GM10266 (cell line): ENCODE results near the gene ADAMTSL1.

Experiments
- DNase-seq: peaks from one replicate; pipeline ENCODE4 v3.0.0; 2012; ENCODE audit errors: extremely low spot score
- CTCF ChIP-seq: IDR thresholded peaks from 2 replicates; pipeline ENCODE4 v1.5.1; 2012; ENCODE audit warnings: mild to moderate bottlenecking, low read depth; ENCODE audit not compliant: control insufficient read depth, insufficient read depth; ENCODE audit errors: missing control alignments

Gene ADAMTSL1

GRCh38 chr9:18749711-18750110 is 275.8 kb downstream of the ADAMTSL1 start:
- TF ChIP-seq CTCF = no peak
- no peak for DNase-seq

GRCh38 chr9:18753904-18754303 is 280.0 kb downstream of the ADAMTSL1 start:
- DNase-seq = no peak
- no peak for TF ChIP-seq CTCF

DNA sequence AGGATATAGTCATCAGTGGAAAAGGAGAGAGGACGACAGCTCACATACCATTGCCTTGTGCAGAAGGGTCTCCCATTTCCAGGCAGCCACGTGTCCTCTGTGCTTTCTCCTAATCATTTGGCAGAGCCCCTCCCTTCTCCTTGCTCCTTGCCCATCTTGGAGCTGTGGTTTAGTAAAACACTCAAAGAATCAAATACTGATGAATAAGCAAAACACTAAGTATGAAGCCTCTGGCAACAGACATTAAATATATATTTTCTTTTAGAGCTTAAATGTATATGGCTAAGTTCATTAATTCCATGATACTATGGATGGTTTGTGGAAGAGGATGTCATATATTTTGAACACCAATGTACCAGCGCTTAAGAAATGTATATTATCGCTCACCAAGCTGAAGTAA is 280.6 kb downstream of the ADAMTSL1 start:
- TF ChIP-seq CTCF = no peak
- no peak for DNase-seq

DNA sequence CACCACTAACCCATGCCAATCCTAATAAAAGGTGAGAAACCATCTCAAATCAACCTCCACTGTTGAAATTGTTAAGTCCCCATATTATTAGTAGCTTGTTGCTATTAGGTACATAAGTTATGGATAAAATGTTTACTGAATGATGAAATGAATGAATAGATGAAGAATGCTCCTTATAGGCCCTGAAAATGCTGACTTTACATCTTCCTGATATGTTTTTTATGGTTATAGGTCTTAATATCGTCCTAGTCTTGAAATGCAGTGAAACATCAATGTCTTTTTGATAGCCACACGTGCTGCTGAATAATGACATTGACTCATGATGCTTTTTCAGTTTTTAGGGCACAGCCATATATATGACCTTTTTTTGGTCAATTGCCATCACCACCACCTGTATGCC is 281.3 kb downstream of the ADAMTSL1 start:
- no peak for DNase-seq
- TF ChIP-seq CTCF = no peak

GRCh38 chr9:18756712-18757125 is 282.8 kb downstream of the ADAMTSL1 start:
- TF ChIP-seq CTCF = no peak
- DNase-seq = no peak

GRCh38 chr9:18759827-18760226 is 285.9 kb downstream of the ADAMTSL1 start:
- DNase-seq = no peak
- TF ChIP-seq CTCF = no peak

GRCh38 chr9:18761742-18762300 is 287.9 kb downstream of the ADAMTSL1 start:
- no peak for DNase-seq
- no peak for TF ChIP-seq CTCF
